Naive thymus-derived CD4-positive, alpha-beta T cell (primary cell): ENCODE data around the gene RAB44. TPM values are rescaled to one million over a fixed set of nuclear protein-coding genes. Genes with fewer than 3 reads are reported as not detected.
"Not testable (repeated sequence)": the region's sequence is repeated elsewhere in the genome, so short reads cannot be mapped to it uniquely, and the experiment has no call there.

Experiments
- ATAC-seq: fragments of 150-1000 bp; cut with Tn5 transposase; 2 replicates; pipeline ENCODE4 v1.10.0; 2021; ENCODE audit warnings: mild to moderate bottlenecking, moderate library complexity
- CTCF ChIA-PET: fragments of 350-600 bp; sonication (Branson Sonifier 250); formaldehyde crosslinking; loops from one replicate; lab custom pipeline; 2021; ENCODE audit warnings: antibody characterized with exemption; lab: Charles Lee
- POLR2A ChIA-PET: fragments of 350-600 bp; sonication (Branson Sonifier 250); formaldehyde crosslinking; loops from one replicate; lab custom pipeline; 2021; ENCODE audit warnings: antibody characterized with exemption, inconsistent platforms; lab: Charles Lee
- DNase-seq, 9 donors: peaks; one replicate each; pipeline versions ENCODE4 v3.0.0 to v3.0.0-alpha.2; 2020 to 2022; ENCODE audit warnings: mixed read lengths in 1 of 9
- H3K27ac ChIP-seq: one replicate; pipeline ENCODE4 v1.7.0; 2013; ENCODE audit warnings: mild to moderate bottlenecking, low read depth, low read length, moderate library complexity
- H3K27me3 ChIP-seq, 2 donors: one replicate each; pipeline ENCODE4 v1.7.0; 2013; ENCODE audit warnings: low read length in 2 of 2, mild to moderate bottlenecking in 2 of 2, moderate library complexity in 2 of 2; ENCODE audit not compliant: control insufficient read depth in 2 of 2, insufficient read depth in 2 of 2
- H3K36me3 ChIP-seq, 3 experiments: 1 replicate in 2 of 3; 2 replicates in 1 of 3; pipeline ENCODE4 v1.7.0; 2013; ENCODE audit warnings: low read length in 3 of 3, mild to moderate bottlenecking in 3 of 3, moderate library complexity in 1 of 3; ENCODE audit not compliant: insufficient read depth in 3 of 3, control insufficient read depth in 2 of 3
- H3K4me1 ChIP-seq, 2 donors: one replicate each; pipeline ENCODE4 v1.7.0; 2013; ENCODE audit warnings: low read length in 2 of 2, mild to moderate bottlenecking in 2 of 2, moderate library complexity in 1 of 2; ENCODE audit not compliant: control insufficient read depth in 2 of 2, insufficient read depth in 2 of 2
- H3K4me3 ChIP-seq: 2 replicates; pipeline ENCODE4 v1.7.0; 2013; ENCODE audit warnings: mild to moderate bottlenecking, low read length
- H3K9me3 ChIP-seq, 3 experiments: 1 replicate in 2 of 3; 2 replicates in 1 of 3; pipeline ENCODE4 v1.7.0; 2013; ENCODE audit warnings: low read length in 3 of 3; ENCODE audit not compliant: control insufficient read depth in 2 of 3
- H3K27ac Mint-ChIP-seq, 9 donors: one replicate each; pipeline ENCODE4 v1.8.0; 2020 to 2022; ENCODE audit warnings: mixed read lengths in 9 of 9, mild to moderate bottlenecking in 8 of 9, moderate library complexity in 5 of 9, inconsistent platforms in 2 of 9
- H3K27me3 Mint-ChIP-seq, 5 donors: one replicate each; pipeline ENCODE4 v1.8.0; 2021 to 2022; ENCODE audit warnings: mixed read lengths in 5 of 5, mild to moderate bottlenecking in 1 of 5
- H3K36me3 Mint-ChIP-seq, 5 donors: one replicate each; pipeline ENCODE4 v1.8.0; 2020 to 2022; ENCODE audit warnings: mixed read lengths in 5 of 5, mild to moderate bottlenecking in 3 of 5, inconsistent platforms in 1 of 5
- H3K4me1 Mint-ChIP-seq, 7 donors: one replicate each; pipeline ENCODE4 v1.8.0; 2020 to 2022; ENCODE audit warnings: mixed read lengths in 7 of 7, mild to moderate bottlenecking in 3 of 7, inconsistent platforms in 1 of 7
- H3K4me3 Mint-ChIP-seq, 10 donors: one replicate each; pipeline ENCODE4 v1.8.0; 2020 to 2022; ENCODE audit warnings: mild to moderate bottlenecking in 10 of 10, mixed read lengths in 10 of 10, moderate library complexity in 6 of 10, inconsistent platforms in 2 of 10
- H3K9me3 Mint-ChIP-seq, 11 donors: one replicate each; pipeline ENCODE4 v1.8.0; 2020 to 2022; ENCODE audit warnings: mixed read lengths in 11 of 11, mild to moderate bottlenecking in 4 of 11, inconsistent platforms in 1 of 11, moderate library complexity in 1 of 11
- intact Hi-C, 2 donors: fragments of 100-400 bp; cut with micrococcal nuclease; formaldehyde crosslinking; loops; one replicate each; pipeline ENCODE4 v1.15.1; 2023
- polyA plus RNA-seq, 2 donors: library from polyadenylated mRNA; unstranded; fragments of 300-500 nt; fragmentation: Illumina TruSeq; gene quantifications; one replicate each; pipeline ENCODE4 v1.2.3, GENCODE V29; 2021
- total RNA-seq, 6 experiments: library from RNA in 5 of 6; stranded (reverse) in 5 of 6; gene quantifications; 1 replicate in 5 of 6; 2 replicates in 1 of 6; pipeline ENCODE4 v1.2.3 and lab custom pipeline; 2021 to 2026

Gene RAB44
- total and polyA plus RNA-seq, 7 experiments from 2014 or later = 0.07 to 10.1 (median 1.8) TPM; not detected in 4

- H3K27ac Mint-ChIP-seq, H3K36me3 Mint-ChIP-seq, ATAC-seq, H3K4me3 Mint-ChIP-seq, CTCF ChIA-PET, H3K27me3 ChIP-seq, POLR2A ChIA-PET, H3K4me3 ChIP-seq, H3K9me3 ChIP-seq, H3K9me3 Mint-ChIP-seq, DNase-seq, H3K4me1 ChIP-seq, H3K27ac ChIP-seq, intact Hi-C loops, H3K36me3 ChIP-seq: not testable (repeated sequence)
- Mint-ChIP-seq H3K4me1 (peaks cover 0 to 14% (median 0%) of the 10 kb centered on the region in 7 donors), H3K27me3 (peaks cover 5 to 82% (median 32%) of the 10 kb centered on the region in 5 donors)
These were observed 43.2 kb upstream of the RAB44 start for GRCh38 chr6:36654469-36654868.

GRCh38 chr6:36655085-36655724 lies 42.4 kb upstream of the RAB44 start:
- no peaks in the 10 kb centered on the region for H3K9me3 Mint-ChIP-seq
- no peak overlapping the region for H3K4me3 Mint-ChIP-seq
- H3K4me3 ChIP-seq = no peak overlapping the region
- H3K36me3 ChIP-seq = no peaks in the 10 kb centered on the region
- ATAC-seq = no peak
- no peaks in the 10 kb centered on the region for H3K27me3 ChIP-seq
- H3K4me1 ChIP-seq = no peaks in the 10 kb centered on the region
- H3K9me3 ChIP-seq = no peaks in the 10 kb centered on the region
- DNase-seq = no peak
- no peak overlapping the region for H3K27ac ChIP-seq
- no peak overlapping the region for H3K27ac Mint-ChIP-seq
- peaks cover 10 to 82% (median 39%) of the 10 kb centered on the region in 5 donors for H3K27me3 Mint-ChIP-seq
- intact Hi-C loops = no loop called here
- H3K4me1 Mint-ChIP-seq = peaks cover 0 to 8% (median 0%) of the 10 kb centered on the region in 7 donors
- no peaks in the 10 kb centered on the region for H3K36me3 Mint-ChIP-seq
- ChIA-PET CTCF (interaction anchor here (0.6 kb wide), 1 partner anchor 25 kb away, joined by 3 read pairs; no protein-coding TSS in a partner anchor), POLR2A (no interaction called here)

- Mint-ChIP-seq H3K27me3 (peaks cover 10 to 77% (median 40%) of the 10 kb centered on the region in 5 donors), H3K4me1 (peaks cover 0 to 8% (median 0%) of the 10 kb centered on the region in 7 donors), H3K27ac (no peak overlapping the region), H3K36me3 (no peaks in the 10 kb centered on the region), H3K9me3 (no peaks in the 10 kb centered on the region), H3K4me3 (no peak overlapping the region)
- Histone ChIP-seq H3K27ac (no peak overlapping the region), H3K27me3 (no peaks in the 10 kb centered on the region), H3K9me3 (no peaks in the 10 kb centered on the region), H3K4me3 (no peak overlapping the region), H3K36me3 (no peaks in the 10 kb centered on the region), H3K4me1 (no peaks in the 10 kb centered on the region)
- intact Hi-C loops = no loop called here
- no peak for DNase-seq
- ChIA-PET POLR2A (no interaction called here), CTCF (interaction anchor here (0.6 to 1.0 kb wide), 2 partner anchors 15 to 1192 kb away, joined by 4 read pairs; no protein-coding TSS in a partner anchor)
- no peak for ATAC-seq
These were observed 41.2 kb upstream of the RAB44 start for GRCh38 chr6:36656441-36656840.

DNA sequence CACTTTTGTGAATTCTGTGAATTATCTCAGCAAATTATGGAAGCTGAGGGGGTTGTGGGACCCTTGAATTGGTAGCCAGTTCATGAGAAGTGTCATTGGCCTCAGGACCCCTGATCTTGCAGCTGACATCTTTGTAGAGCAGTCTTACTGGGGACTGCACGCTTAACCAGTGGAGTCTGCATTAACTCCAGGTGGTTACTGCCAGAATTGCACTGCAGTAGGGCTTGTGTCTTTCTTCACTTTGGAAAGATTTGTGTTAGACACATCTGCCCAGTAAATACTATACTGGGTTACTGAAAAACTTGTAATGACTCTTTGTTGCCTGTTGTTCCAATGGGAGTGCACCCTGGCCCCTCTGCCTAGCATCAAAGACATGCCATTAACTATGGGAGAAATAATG lies 40.4 kb upstream of the RAB44 start:
- H3K9me3 Mint-ChIP-seq = no peaks in the 10 kb centered on the region
- POLR2A ChIA-PET = no interaction called here
- DNase-seq = no peak
- no peaks in the 10 kb centered on the region for H3K36me3 Mint-ChIP-seq
- no peak overlapping the region for H3K27ac Mint-ChIP-seq
- intact Hi-C loops = no loop called here
- H3K27me3 Mint-ChIP-seq = peaks cover 10 to 70% (median 40%) of the 10 kb centered on the region in 5 donors
- H3K4me3 Mint-ChIP-seq = no peak overlapping the region
- ATAC-seq = no peak
- H3K4me1 Mint-ChIP-seq = peaks cover 0 to 11% (median 2%) of the 10 kb centered on the region in 7 donors
- CTCF ChIA-PET = interaction anchor here (0.8 kb wide), 1 partner anchor 255 kb away, joined by 3 read pairs; no protein-coding TSS in a partner anchor
- no peak overlapping the region for H3K4me3 ChIP-seq
- H3K36me3 ChIP-seq = no peaks in the 10 kb centered on the region
- no peaks in the 10 kb centered on the region for H3K27me3 ChIP-seq
- peaks cover 0 to 5% of the 10 kb centered on the region in 2 donors for H3K4me1 ChIP-seq
- no peaks in the 10 kb centered on the region for H3K9me3 ChIP-seq
- no peak overlapping the region for H3K27ac ChIP-seq

GRCh38 chr6:36657942-36658544 lies 39.6 kb upstream of the RAB44 start:
- Mint-ChIP-seq H3K9me3 (no peaks in the 10 kb centered on the region), H3K4me3 (no peak overlapping the region), H3K4me1 (peaks cover 0 to 19% (median 10%) of the 10 kb centered on the region in 7 donors), H3K27ac (no peak overlapping the region), H3K27me3 (peaks cover 10 to 67% (median 40%) of the 10 kb centered on the region in 5 donors), H3K36me3 (no peaks in the 10 kb centered on the region)
- no peaks in the 10 kb centered on the region for H3K9me3 ChIP-seq
- H3K27ac ChIP-seq = no peak overlapping the region
- POLR2A ChIA-PET = interaction anchor here (0.7 kb wide), 1 partner anchor 92 kb away, joined by 3 read pairs; no protein-coding TSS in a partner anchor
- peaks cover 0 to 13% of the 10 kb centered on the region in 2 donors for H3K4me1 ChIP-seq
- intact Hi-C loops = no loop called here
- H3K36me3 ChIP-seq = no peaks in the 10 kb centered on the region
- H3K27me3 ChIP-seq = no peaks in the 10 kb centered on the region
- DNase-seq (no peak), ATAC-seq (no peak)
- CTCF ChIA-PET = no interaction called here
- no peak overlapping the region for H3K4me3 ChIP-seq

DNA sequence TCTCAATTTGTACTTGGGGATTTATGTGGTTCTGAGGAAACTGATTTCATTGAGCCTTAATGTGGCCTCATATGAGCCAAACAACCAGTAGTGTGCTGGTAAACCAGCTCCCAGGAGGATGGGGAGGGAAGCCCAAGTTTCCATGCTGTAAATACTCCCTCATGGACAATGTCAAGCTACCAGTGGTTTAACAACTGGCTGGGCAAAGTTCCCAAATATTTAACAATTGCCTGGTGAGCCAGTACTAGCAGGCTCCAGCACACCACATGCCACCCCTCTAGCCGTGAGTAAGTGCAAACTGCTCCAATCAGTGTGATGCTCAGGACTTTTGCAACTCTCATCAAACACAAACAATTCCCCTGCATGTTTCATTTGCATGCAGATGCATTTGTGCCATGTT lies 38.4 kb upstream of the RAB44 start:
- no peaks in the 10 kb centered on the region for H3K36me3 ChIP-seq
- Mint-ChIP-seq H3K4me3 (no peak overlapping the region), H3K4me1 (peaks cover 0 to 28% (median 16%) of the 10 kb centered on the region in 7 donors), H3K36me3 (no peaks in the 10 kb centered on the region), H3K9me3 (no peaks in the 10 kb centered on the region), H3K27me3 (peaks cover 10 to 62% (median 40%) of the 10 kb centered on the region in 5 donors), H3K27ac (no peak overlapping the region)
- ATAC-seq (no peak), DNase-seq (no peak)
- intact Hi-C loops = no loop called here
- ChIA-PET CTCF (interaction anchor here (1.1 to 1.3 kb wide), 2 partner anchors 44 to 187 kb away, joined by 3 to 6 read pairs; no protein-coding TSS in a partner anchor), POLR2A (interaction anchor here (0.7 kb wide), 1 partner anchor 310 kb away, joined by 3 read pairs; no protein-coding TSS in a partner anchor)
- H3K4me1 ChIP-seq = peaks cover 0 to 17% of the 10 kb centered on the region in 2 donors
- H3K27me3 ChIP-seq = no peaks in the 10 kb centered on the region
- H3K4me3 ChIP-seq = no peak overlapping the region
- no peaks in the 10 kb centered on the region for H3K9me3 ChIP-seq
- no peak overlapping the region for H3K27ac ChIP-seq
